ENCODE results near the gene IL34.
"Not testable (repeated sequence)": the region's sequence is repeated elsewhere in the genome, so short reads cannot be mapped to it uniquely, and the experiment has no call there.

IL34 gene

DNA sequence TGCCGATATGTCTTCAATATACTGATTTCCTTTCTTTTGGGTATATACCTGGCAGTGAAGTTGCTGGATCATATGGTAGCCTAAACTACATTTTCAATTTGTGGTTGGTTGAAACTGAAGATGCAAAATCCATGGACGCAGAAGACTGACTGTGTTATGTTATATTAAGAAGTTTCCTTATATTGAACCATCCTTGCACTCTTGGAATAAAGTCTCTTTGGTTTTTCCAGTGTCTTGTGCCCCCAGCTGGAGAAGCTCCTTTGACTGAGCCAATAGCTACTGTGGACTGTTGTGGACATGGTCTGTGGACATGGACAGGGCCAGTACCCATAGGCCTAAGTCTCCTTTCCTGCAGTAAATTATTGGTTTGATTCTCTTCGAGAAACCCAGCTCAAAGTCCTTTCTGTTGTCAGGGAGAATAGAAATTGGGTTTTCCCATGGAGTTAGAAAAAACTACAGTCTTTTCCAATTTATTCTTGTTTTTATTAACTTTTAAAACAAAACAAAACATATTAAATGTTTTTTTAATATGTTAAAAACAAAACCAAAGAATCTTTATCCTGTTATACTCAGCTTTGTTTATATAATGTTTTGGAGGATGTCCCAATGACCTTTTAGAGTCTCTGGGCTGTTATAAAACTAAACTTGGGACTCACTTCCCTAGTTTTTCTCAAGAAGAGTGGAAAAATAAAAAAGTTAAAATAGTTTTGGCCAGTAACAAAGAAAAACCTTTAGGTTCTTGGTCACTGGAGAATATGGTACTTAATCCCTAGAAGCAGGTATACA lies 15.2 kb upstream of the IL34 start:
- no peak overlapping the region for H3K4me2 ChIP-seq
- TF ChIP-seq Cebpa-rat (IDR thresholded peaks at IDR 0.05): no peak
- H3K4me1 ChIP-seq: no peaks in the 10 kb centered on the region
- no peak overlapping the region for H3K4me3 ChIP-seq
- H3K36me3 ChIP-seq: no peaks in the 10 kb centered on the region
- no peak overlapping the region for H3K9ac ChIP-seq
- H3K9me3 ChIP-seq: peaks cover 10% of the 10 kb centered on the region
- no peaks in the 10 kb centered on the region for H3K27me3 ChIP-seq
- H3K27ac ChIP-seq: no peak overlapping the region
- H4K20me1 ChIP-seq: no peaks in the 10 kb centered on the region

DNA sequence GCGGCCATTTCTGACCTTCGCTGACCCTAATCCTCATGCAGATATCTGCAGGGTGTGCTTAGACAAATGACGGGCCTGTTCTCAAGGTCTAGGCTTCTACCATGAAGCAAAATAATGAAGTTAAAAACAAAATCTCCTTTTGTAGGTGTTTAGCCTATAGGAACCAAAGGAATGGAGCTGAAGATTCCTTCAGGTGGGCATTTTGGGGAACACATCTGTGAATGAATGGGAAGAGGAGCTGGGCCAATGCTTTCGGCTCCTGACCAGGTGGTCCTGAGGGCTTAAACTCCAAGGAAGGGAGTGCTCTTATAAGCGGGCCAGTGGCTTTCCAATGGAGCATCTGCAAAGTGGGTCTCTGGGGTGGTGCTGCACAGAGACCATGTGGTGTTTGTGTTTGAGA lies 14.1 kb upstream of the IL34 start:
- no peak for TF ChIP-seq Cebpa-rat (IDR thresholded peaks at IDR 0.05)
- Histone ChIP-seq H3K27ac (no peak overlapping the region), H3K36me3 (no peaks in the 10 kb centered on the region)

DNA sequence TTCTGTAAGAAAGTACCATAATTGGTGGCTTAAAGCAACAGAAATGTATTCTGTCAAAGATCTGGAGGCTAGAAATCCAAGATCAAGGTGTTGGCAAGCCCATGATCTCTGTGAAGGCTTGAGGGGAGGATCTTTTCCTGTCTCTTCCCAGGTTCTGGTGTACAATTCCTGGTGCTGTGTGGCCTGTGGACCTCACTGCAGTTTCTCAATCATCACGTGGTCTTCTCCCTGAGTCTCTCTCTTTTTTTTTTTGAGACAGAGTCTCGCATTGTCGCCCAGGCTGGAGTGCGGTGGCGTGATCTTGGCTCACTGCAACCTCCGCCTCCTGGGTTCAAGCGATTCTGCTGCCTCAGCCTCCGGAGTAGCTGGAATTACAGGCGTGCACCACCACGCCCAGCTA lies 12.7 kb upstream of the IL34 start:
- not testable (repeated sequence) for H3K36me3 ChIP-seq, H3K4me2 ChIP-seq, H3K4me1 ChIP-seq, H3K4me3 ChIP-seq, H3K9ac ChIP-seq, H4K20me1 ChIP-seq, H3K27me3 ChIP-seq, H3K27ac ChIP-seq
- peaks cover 10% of the 10 kb centered on the region for H3K9me3 ChIP-seq

More for the DNA sequence above, 14.1 kb upstream of the IL34 start:
- Histone ChIP-seq H3K4me2 (no peak overlapping the region), H4K20me1 (no peaks in the 10 kb centered on the region), H3K4me3 (no peak overlapping the region), H3K4me1 (no peaks in the 10 kb centered on the region), H3K9ac (no peak overlapping the region), H3K9me3 (peaks cover 10% of the 10 kb centered on the region), H3K27me3 (no peaks in the 10 kb centered on the region)

DNA sequence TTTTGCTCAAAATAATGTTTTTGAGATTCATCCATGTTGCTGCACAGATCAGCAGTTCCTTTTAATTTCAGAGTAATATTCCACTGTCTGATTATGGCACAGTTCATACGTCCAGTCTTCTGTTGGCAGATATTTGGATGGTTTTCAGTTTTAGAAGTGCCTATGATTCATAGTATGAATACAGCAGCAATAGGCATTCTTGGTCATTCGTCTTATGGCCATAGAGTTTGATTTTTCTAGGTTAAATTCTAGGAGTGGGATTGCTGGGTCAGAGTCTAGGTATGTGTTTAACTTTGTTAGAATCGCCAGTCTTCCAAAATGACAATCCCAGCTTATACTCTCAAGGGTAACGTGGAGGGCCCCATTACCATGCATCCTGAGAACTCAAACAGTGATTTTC lies 11.5 kb upstream of the IL34 start:
- no peaks in the 10 kb centered on the region for H3K36me3 ChIP-seq
- H3K27me3 ChIP-seq: no peaks in the 10 kb centered on the region
- H3K4me1 ChIP-seq: no peaks in the 10 kb centered on the region
- no peak overlapping the region for H3K4me3 ChIP-seq
- no peak overlapping the region for H3K4me2 ChIP-seq
- H3K27ac ChIP-seq: no peak overlapping the region
- no peak overlapping the region for H3K9ac ChIP-seq
- peaks cover 10% of the 10 kb centered on the region for H3K9me3 ChIP-seq
- no peaks in the 10 kb centered on the region for H4K20me1 ChIP-seq
- no peak for TF ChIP-seq Cebpa-rat (IDR thresholded peaks at IDR 0.05)

DNA sequence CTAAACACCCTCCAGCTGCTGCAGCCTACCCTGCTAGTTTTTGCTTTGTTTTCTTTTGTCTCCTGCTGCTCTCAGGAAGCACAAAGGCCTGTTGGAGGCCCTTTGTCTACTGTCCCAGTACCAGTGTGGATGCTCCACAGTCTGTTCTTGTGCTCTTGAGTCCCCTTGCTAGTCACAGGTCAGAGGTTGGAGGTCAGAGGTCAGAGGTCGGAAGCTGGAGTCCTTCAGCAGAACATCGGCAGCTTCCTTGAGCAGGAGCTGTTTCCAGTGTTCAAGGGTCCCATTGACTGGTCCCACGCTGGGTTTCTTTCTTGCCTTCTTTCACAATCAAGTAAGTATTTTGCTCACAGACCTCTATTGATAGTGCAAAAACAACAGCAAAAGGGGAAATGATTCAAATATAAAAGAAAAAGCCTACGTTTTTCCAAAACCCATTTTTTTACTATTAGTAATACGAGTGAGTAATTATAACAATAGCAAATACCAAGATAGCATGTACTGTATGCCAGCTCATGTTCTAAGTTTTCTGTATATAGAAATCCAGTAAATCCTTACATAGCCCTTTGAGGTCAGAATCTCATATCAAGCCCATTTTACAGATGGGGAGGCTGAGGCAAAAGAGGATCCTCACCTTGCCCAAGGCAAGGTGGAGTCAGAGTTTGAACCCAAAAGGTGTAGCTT lies 10.9 kb upstream of the IL34 start:
- no peak for TF ChIP-seq Cebpa-rat (IDR thresholded peaks at IDR 0.05)
- H3K4me2 ChIP-seq: no peak overlapping the region
- H3K36me3 ChIP-seq: no peaks in the 10 kb centered on the region
- H4K20me1 ChIP-seq: no peaks in the 10 kb centered on the region
- H3K27ac ChIP-seq: no peak overlapping the region
- H3K9ac ChIP-seq: no peak overlapping the region
- H3K4me1 ChIP-seq: no peaks in the 10 kb centered on the region
- no peak overlapping the region for H3K4me3 ChIP-seq
- H3K9me3 ChIP-seq: peaks cover 8% of the 10 kb centered on the region
- no peaks in the 10 kb centered on the region for H3K27me3 ChIP-seq

DNA sequence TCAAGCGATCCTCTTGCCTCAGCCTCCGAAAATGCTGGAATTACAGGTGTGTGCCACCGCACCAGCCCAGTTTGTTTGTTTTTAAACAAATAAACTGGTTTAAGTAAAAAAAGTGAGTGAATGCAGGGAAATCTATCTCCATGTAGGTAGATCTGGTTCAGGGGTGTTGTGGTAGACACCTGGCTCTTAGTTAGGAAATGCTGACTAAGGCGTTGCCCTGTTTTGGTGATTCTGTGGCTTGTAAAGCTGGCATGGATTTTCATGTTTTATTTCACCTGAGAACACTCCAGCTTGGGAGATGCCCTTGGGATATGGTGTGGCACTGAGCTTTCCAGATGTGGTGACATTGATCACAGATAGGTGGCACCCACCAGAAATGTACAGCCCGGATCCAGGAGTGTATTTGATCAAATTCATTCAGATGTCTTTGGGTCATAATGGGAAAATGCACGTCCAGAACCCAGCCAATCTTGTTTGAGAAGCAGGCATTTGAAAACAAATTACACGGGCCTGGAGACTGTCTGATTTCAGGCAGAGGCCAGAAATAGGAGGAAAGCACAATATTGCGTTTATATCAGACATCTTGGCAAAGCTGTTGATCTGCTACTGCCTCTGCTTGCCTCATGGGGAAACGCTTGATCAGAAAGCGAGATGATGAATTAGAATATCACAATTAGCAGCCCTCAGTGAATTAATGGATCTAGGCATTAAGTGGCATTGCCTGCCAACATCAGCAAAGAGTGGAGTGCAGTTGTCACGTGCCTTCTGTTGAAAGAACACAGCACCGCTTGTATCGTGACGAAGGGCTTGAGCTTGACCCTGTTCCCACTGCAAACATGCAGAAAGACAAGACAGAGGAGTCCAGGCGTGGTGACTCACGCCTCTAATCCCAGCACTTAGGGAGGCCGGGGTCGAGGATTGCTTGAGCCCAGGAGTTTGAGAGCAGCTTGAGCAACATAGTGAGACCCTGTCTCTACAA lies 7.3 kb upstream of the IL34 start:
- H3K27ac ChIP-seq: no peak overlapping the region
- no peak overlapping the region for H3K9ac ChIP-seq
- no peak overlapping the region for H3K4me3 ChIP-seq
- H3K4me1 ChIP-seq: no peaks in the 10 kb centered on the region
- H3K36me3 ChIP-seq: no peaks in the 10 kb centered on the region
- H3K27me3 ChIP-seq: no peaks in the 10 kb centered on the region
- H3K9me3 ChIP-seq: no peaks in the 10 kb centered on the region
- H3K4me2 ChIP-seq: no peak overlapping the region
- H4K20me1 ChIP-seq: no peaks in the 10 kb centered on the region
- no peak for TF ChIP-seq Cebpa-rat (IDR thresholded peaks at IDR 0.05)

DNA sequence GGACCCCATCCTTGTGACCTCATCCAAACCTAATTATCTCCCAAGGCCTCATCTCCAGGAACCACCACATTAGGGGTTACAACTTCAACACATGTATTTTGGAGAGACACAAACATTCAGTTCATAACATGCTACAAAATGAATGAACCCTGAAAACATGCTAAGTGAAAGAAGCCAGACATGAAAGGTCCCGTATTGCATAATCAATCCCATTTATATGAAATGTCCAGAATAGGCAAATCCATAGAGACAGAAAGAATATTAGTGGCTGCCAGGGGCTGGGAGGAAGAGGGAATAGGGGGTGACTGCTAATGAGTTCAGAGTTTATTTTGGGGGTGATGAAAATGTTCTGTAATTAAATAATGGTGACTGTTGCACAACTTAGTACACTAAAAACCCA lies 3.7 kb upstream of the IL34 start:
- H3K4me2 ChIP-seq: no peak overlapping the region
- H3K27ac ChIP-seq: no peak overlapping the region
- H3K4me3 ChIP-seq: no peak overlapping the region
- H4K20me1 ChIP-seq: no peaks in the 10 kb centered on the region
- H3K9ac ChIP-seq: no peak overlapping the region
- no peaks in the 10 kb centered on the region for H3K36me3 ChIP-seq
- no peaks in the 10 kb centered on the region; the same call in 1 of the 2 replicates for H3K4me1 ChIP-seq
- no peaks in the 10 kb centered on the region for H3K27me3 ChIP-seq
- TF ChIP-seq Cebpa-rat (IDR thresholded peaks at IDR 0.05): no peak
- no peaks in the 10 kb centered on the region for H3K9me3 ChIP-seq

DNA sequence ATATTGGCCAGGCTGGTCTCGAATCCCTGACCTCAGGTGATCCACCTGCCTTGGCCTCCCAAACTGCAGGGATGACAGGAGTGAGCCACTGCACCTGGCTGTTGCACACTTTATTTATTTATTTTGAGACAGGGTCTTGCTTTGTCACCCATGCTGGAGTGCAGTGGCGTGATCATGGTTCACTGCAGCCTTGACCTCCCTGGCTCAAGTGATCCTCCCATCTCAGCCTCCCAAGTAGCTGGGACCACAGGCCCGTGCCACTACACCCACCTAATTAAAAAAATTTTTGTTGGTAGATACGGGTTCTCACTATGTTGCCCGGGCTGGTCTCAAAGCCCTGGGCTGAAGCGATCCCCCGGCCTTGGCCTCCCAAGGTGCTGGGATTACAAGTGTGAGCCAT lies 3.1 kb upstream of the IL34 start:
- not testable (repeated sequence) for H3K9me3 ChIP-seq, H3K36me3 ChIP-seq, H3K9ac ChIP-seq, H3K27ac ChIP-seq, H3K4me2 ChIP-seq, H4K20me1 ChIP-seq, H3K4me3 ChIP-seq, H3K4me1 ChIP-seq, H3K27me3 ChIP-seq

DNA sequence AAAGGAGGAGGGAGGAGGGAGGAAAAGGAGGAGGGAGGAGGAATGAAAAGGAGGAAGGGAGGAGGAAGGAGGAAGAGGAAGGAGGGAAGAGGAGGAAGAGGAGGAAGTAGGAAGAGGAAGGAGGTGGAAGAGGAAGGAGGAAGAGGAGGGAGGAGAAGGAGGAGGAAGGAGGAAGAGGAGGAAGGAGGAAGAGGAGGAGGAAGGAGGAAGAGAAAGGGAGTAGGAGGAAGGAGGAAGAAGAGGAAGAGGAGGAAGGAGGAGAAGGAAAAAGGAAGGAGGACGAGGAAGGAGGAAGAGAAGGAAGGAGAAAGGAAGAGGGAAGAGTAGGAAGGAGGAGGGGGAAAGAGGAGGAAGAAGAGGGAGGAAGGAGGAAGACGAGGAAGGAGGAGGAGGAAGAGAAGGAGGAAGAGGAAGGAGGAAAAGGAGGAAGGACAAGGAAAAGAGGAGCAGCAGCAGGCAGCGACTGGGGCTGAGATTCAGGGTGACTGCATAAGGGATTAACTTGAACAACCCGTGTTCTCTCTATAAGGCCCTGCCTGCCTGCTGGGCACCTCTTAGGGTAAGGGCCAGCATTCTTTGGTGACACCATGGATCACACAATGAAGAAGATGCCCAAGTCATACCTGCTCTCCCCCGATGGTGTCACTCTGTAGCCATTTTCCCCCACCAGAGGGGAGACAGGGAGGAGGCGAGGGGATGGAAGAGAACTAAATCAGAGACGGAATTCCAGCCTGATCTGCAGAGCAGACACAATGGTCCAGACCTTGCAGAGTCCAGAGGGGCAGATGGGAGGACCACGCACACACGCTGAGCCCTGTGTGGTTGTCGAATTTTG lies 1.4 kb upstream of the IL34 start:
- no peaks in the 10 kb centered on the region for H4K20me1 ChIP-seq
- H3K27ac ChIP-seq: no peak overlapping the region
- no peak overlapping the region for H3K4me2 ChIP-seq
- H3K27me3 ChIP-seq: no peaks in the 10 kb centered on the region
- no peaks in the 10 kb centered on the region; the same call in 1 of the 2 replicates for H3K4me1 ChIP-seq
- H3K9me3 ChIP-seq: no peaks in the 10 kb centered on the region
- H3K4me3 ChIP-seq: no peak overlapping the region
- no peak for TF ChIP-seq Cebpa-rat (IDR thresholded peaks at IDR 0.05)
- no peak overlapping the region for H3K9ac ChIP-seq
- H3K36me3 ChIP-seq: no peaks in the 10 kb centered on the region
